GM19238 (cell line): ENCODE measurements around the gene WNT9B.

Experiments
- DNase-seq: peaks from one replicate; pipeline ENCODE4 v3.0.0; 2011; ENCODE audit warnings: low spot score; ENCODE audit not compliant: insufficient read length

WNT9B gene

GRCh38 chr17:46879101-46879500 lies 27.7 kb downstream of the WNT9B start:
- no peak for DNase-seq

- no peak for DNase-seq
Measured at GRCh38 chr17:46881015-46881414, 29.6 kb downstream of the WNT9B start.

GRCh38 chr17:46882666-46883065 lies 31.3 kb downstream of the WNT9B start:
- no peak for DNase-seq

GRCh38 chr17:46883871-46884520 lies 32.6 kb downstream of the WNT9B start:
- no peak for DNase-seq

- no peak for DNase-seq
Measured at GRCh38 chr17:46884552-46884951, 33.2 kb downstream of the WNT9B start.

GRCh38 chr17:46885415-46886309 lies 34.3 kb downstream of the WNT9B start:
- DNase-seq, result no peak

GRCh38 chr17:46886310-46886663 lies 34.9 kb downstream of the WNT9B start:
- no peak for DNase-seq

GRCh38 chr17:46887717-46888116 lies 36.3 kb downstream of the WNT9B start:
- no peak for DNase-seq

GRCh38 chr17:46888727-46889126 lies 37.3 kb downstream of the WNT9B start:
- no peak for DNase-seq

- no peak for DNase-seq
Measured at GRCh38 chr17:46889519-46889918, 38.1 kb downstream of the WNT9B start.

GRCh38 chr17:46889992-46890564 lies 38.7 kb downstream of the WNT9B start:
- DNase-seq, result no peak

GRCh38 chr17:46890638-46891037 lies 39.3 kb downstream of the WNT9B start:
- DNase-seq, result no peak

- DNase-seq, result no peak
Measured at GRCh38 chr17:46892192-46892703, 40.9 kb downstream of the WNT9B start.

- DNase-seq, result no peak
Measured at GRCh38 chr17:46894024-46894423, 42.6 kb downstream of the WNT9B start.

- DNase-seq, result no peak
Measured at GRCh38 chr17:46894476-46895151, 43.2 kb downstream of the WNT9B start.

GRCh38 chr17:46895171-46895570 lies 43.8 kb downstream of the WNT9B start:
- no peak for DNase-seq

GRCh38 chr17:46896991-46897390 lies 45.6 kb downstream of the WNT9B start:
- no peak for DNase-seq

- no peak for DNase-seq
Measured at GRCh38 chr17:46898364-46898763, 47.0 kb downstream of the WNT9B start.

- DNase-seq, result no peak
Measured at GRCh38 chr17:46898860-46899259, 47.5 kb downstream of the WNT9B start.

- no peak for DNase-seq
Measured at GRCh38 chr17:46901291-46901690, 49.9 kb downstream of the WNT9B start.

GRCh38 chr17:46903762-46904672 lies 52.6 kb downstream of the WNT9B start:
- no peak for DNase-seq
